Hepatocyte (in vitro differentiated cells): Measurements from ENCODE around the gene NFIA.

Source experiments
- CTCF ChIP-seq: fragments of 200-600 bp; sonication (generic); IDR thresholded peaks from 2 replicates; pipeline ENCODE4 v1.5.1; 2016; ENCODE audit warnings: antibody characterized with exemption, mild to moderate bottlenecking; ENCODE audit not compliant: poor library complexity
- EZH2 ChIP-seq: fragments of 200-600 bp; sonication (generic); IDR thresholded peaks from 2 replicates; pipeline ENCODE4 v1.6.1; 2016; ENCODE audit warnings: antibody characterized with exemption, mild to moderate bottlenecking, borderline replicate concordance

- TF ChIP-seq CTCF: no peak
- TF ChIP-seq EZH2: no peak
Observed at GRCh38 chr1:61460191-61460590, 377.8 kb downstream of the NFIA start.
